ENCODE measurements around the gene CD248.
A peak's percentile ranks its signal among the peaks of the same experiment; 100 is the strongest.
"Not testable (repeated sequence)": the region's sequence is repeated elsewhere in the genome, so short reads cannot be mapped to it uniquely, and the experiment has no call there.

Gene CD248

GRCh38 chr11:66328031-66328301 lies 11.1 kb upstream of the CD248 start:
- DNase-seq, result no peak

DNA sequence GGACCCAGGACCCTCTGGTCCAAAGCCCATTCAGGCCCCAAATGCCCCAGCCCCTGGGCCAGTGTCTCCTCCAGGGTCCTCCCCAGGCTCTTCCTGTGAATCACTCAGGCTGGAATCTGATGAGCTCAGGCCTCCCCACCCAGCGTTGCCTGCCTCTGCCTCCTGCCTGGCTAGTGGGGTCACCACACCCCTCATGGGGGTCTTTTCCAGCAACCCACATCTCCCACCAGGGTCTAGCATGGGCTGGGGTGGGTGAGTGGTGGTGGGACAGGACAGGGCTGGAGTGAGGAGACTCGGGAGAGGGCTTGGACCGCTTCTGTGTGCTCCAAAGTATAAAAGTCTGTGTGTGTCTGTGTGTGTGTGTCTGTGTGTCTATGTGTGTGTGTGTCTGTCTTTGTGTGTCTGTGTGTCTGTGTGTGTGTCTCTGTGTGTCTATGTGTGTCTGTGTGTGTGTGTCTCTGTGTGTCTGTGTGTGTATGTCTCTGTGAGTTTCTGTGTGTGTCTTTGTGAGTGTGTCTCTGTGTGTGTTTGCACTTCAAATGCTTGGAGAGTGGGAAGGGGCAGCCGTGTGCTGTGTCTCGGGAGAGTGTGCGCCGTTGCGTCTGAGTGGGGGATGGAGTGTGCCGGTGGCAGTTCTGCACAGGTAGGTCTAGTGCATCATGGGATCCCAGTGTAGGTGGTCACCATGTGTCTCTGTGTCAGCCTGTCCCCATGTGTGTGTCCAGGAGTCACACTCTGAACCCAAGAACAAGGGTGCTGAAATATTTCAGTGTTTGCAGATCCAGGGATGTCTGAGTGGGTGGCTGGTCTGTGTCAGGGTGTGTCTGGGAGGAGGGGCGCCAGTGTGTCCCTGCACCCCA lies 10.6 kb upstream of the CD248 start:
- no peak for DNase-seq

GRCh38 chr11:66326261-66327111 lies 9.6 kb upstream of the CD248 start:
- DNase-seq, result no peak

DNA sequence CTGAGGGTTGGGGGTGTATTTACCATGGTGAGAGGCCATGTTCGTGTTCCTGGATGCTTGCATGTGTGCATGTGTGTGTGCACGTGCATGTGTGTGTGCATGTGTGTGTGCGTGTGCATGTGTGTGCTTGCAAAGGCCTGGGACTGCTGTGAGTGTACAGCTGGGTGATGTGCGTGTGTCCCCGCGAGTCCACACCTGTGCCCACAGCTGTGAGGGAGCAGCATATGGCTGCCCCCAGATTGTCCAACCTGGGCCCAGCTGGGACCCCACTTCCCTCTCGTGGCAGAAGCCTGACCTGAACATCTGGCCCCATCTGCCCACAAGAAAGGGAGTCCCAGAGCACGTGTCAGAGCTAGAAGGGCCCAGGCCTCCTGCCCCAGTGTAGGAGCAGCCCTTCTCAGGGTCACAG lies 8.4 kb upstream of the CD248 start:
- DNase-seq, result no peak

- no peak for DNase-seq
These were observed 7.8 kb upstream of the CD248 start for GRCh38 chr11:66324664-66325063.

DNA sequence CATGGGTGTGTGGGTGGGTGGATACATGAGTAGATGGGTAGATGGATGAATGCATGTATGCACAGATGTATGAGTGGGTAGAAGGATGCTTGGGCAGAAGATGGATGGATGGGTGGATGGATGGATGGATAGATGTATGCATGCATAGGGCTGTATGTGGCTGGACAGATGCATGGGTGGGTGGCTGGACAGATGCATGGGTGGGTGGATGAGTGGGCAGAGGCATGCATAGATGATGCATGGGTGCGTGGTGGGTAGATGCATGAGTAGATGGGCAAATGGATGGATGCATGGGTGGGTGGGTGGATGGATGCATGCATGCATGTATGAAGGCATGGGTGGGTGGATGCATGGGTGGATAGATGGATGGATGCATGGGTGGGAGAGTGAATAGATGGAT lies 6.8 kb upstream of the CD248 start:
- DNase-seq, result no peak

DNA sequence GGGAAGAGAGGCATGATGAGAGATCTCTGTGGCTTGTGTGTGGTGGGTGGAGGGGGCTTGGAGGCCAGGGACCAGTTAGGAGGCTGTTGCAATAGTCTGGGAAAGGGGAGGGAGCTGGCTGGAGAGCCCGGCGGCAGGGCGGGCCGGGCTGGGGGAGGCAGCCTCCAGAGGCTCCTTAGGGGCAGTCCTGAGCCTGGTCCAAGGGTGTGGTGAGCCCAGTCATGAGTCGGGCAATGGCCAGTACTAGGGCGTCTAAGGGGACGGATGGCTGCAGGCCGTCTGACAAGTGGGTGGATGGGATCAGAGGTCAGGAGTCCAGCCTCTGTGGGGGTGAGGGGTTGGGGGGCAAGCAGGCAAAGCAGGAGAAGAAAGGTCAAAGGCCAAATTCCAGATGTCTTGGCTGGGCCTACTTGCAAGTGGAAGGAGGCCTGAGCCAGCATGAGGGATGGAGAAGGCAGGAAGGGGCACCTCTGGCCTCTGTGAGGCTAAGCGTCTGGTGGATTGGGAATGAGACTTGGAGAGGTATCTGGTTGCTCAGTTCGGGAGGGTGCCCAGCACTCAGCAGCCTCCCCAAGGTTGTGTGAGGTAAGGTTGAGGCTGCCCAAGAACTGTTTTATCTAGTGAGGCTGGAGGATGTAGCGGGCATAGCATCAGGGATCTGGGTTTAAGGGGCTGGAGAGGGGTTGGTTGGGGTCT lies 6.0 kb upstream of the CD248 start:
- DNase-seq, result no peak

DNA sequence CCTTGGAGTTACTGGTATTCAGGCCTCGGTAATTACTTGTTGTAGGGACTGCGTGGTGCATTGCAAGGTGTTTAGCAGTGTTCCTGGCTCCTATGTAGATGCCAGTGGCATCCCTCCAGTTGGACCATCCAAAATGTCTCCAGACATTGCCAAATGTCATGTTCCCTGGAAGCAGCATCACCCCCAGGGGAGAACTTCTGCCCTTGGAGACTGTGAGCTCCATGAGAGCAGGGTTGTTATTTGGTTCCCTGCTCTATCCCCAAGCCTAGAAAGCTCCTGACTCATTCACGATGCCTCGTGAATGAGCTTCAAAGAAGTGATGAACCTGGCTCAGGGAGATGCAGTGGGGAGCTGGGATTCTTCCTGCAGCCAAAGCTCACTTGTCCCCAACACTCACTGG lies 4.8 kb upstream of the CD248 start:
- DNase-seq, result no peak

- not testable (repeated sequence) for DNase-seq
These were observed 3.9 kb upstream of the CD248 start for GRCh38 chr11:66320748-66321147.

DNA sequence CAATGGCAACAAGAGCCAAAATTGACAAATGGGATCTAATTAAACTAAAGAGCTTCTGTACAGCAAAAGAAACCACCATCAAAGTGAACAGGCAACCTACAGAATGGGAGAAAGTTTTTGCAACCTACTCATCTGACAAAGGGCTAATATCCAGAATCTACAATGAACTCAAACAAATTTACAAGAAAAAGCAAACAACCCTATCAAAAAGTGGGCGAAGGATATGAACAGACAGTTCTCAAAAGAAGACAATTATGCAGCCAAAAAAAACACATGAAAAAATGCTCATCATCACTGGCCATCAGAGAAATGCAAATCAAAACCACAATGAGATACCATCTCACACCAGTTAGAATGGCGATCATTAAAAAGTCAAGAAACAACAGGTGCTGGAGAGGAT lies 3.4 kb upstream of the CD248 start:
- DNase-seq, result not testable (repeated sequence)

- DNase-seq, result no peak
These were observed 1.7 kb upstream of the CD248 start for GRCh38 chr11:66318600-66318970.

GRCh38 chr11:66317723-66318599 lies 1.1 kb upstream of the CD248 start:
- no peak for DNase-seq

- no peak for DNase-seq
These were observed 478 bp upstream of the CD248 start for GRCh38 chr11:66317322-66317722.

- no peak for DNase-seq
These were observed 678 bp downstream of the CD248 start for GRCh38 chr11:66315921-66316811.

GRCh38 chr11:66315498-66315885 lies 1.4 kb downstream of the CD248 start:
- DNase-seq, result no peak

GRCh38 chr11:66314561-66315497 lies 2.0 kb downstream of the CD248 start:
- no peak for DNase-seq

DNA sequence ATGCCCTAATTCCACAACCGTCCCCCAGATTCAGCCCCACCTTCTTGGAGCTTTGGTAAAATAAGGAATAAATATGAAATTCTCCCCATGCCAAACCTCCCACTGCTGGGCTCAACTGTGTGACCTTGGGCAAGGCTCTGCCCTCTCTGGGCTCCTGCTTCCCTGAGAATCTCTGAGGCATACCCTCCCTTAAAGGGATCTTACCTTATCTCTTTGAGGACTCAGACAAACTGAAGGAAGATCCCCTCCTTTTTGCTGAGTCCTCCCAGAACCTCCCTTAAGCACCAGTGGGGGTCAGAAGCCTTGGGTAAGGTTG lies 2.7 kb downstream of the CD248 start:
- no peak for DNase-seq

- DNase-seq, result no peak
These were observed 3.3 kb downstream of the CD248 start for GRCh38 chr11:66313321-66314185.

DNA sequence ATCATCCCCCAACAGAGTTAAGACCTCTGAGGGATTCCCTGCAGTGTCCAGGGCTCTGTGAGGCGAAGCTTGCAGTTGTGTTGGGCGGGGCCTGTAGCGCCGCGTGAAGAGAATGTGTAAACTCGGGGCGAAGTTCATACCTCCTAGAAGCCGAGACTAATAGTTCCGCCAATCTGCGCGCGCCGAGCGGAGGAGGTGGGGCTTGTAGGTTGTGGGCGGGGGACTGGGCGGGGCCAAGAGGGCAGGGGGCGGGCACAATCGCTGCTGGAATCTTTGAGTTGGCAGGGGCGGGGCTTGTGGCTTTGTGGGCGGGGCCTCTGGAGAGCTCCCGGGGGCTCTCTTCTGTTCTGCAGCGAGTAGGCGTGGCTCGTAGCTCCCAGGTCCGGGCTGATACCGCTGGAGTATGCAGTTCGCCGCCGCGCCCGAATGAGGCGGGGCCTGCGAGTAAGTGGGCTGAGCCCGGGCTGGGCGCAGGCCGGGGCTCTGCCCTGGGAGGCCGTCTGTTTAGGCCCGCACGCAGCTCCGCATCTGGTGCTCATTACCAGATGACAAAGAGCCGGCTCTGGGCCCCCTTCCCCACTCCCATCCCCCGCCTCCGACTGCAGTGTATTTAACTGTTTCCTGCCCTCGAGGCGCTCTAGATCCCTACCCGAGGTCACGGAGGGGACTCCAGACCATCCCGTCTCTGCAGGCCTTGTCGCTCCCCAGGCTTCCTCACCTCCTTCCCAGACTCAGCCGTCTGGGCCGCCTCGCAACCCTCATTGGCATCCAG lies 4.1 kb downstream of the CD248 start:
- peak; percentile 80 for DNase-seq

All from DMS79 (cell line).